GM12875 (cell line): ENCODE results near the gene CPVL.

Experiments used
- H3K4me3 ChIP-seq: one replicate; pipeline ENCODE4 v1.5.1; 2011; ENCODE audit warnings: low read depth, low read length, control low read depth
- CTCF ChIP-seq: IDR thresholded peaks from 2 replicates; pipeline ENCODE4 v1.5.1; 2011; ENCODE audit warnings: low read depth, mild to moderate bottlenecking, control low read depth, inconsistent platforms, low read length, moderate library complexity, borderline replicate concordance; ENCODE audit not compliant: insufficient read depth

Gene CPVL

GRCh38 chr7:29091715-29092114 is 54.6 kb downstream of the CPVL start:
- H3K4me3 ChIP-seq, result no peak overlapping the region
- TF ChIP-seq CTCF, result no peak

GRCh38 chr7:29090836-29091601 is 55.3 kb downstream of the CPVL start:
- TF ChIP-seq CTCF, result no peak
- H3K4me3 ChIP-seq, result no peak overlapping the region

GRCh38 chr7:29090151-29090805 is 56.1 kb downstream of the CPVL start:
- H3K4me3 ChIP-seq, result no peak overlapping the region

GRCh38 chr7:29087840-29088170 is 58.5 kb downstream of the CPVL start:
- H3K4me3 ChIP-seq, result no peak overlapping the region
- TF ChIP-seq CTCF, result no peak

More at GRCh38 chr7:29090151-29090805, 56.1 kb downstream of the CPVL start:
- no peak for TF ChIP-seq CTCF

- no peak overlapping the region for H3K4me3 ChIP-seq
- no peak for TF ChIP-seq CTCF
Measured at GRCh38 chr7:29086545-29086944, 59.8 kb downstream of the CPVL start.

GRCh38 chr7:29084832-29085231 is 61.5 kb downstream of the CPVL start:
- TF ChIP-seq CTCF, result no peak
- no peak overlapping the region for H3K4me3 ChIP-seq

GRCh38 chr7:29080803-29081202 is 65.5 kb downstream of the CPVL start:
- no peak for TF ChIP-seq CTCF
- no peak overlapping the region for H3K4me3 ChIP-seq
